ENCODE results near the gene ZNF485.
"Not testable (repeated sequence)": the region's sequence is repeated elsewhere in the genome, so short reads cannot be mapped to it uniquely, and the experiment has no call there.

DNA sequence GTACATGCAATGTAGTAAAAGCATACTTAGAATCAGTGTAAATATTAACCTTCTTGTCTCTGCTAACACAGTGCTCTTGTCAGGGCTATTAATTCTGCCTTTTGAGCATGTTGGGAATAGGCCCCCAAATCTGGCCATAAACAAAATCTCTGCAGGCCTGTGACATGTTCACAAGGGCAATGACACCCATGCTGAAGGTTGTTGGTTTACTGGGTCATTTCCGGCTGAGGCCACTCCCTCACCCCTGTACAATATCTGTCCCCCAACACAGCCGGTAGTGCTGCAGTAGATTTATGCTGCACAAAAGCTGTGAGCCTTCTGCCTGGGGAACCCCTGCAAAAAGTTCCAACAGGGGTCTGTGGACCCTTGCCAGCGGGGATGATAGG, 19.5 kb upstream of the ZNF485 start:
- TF ChIP-seq POLR2A (IDR thresholded peaks at IDR 0.05), result not testable (repeated sequence)
- TF ChIP-seq, protein P1, sequence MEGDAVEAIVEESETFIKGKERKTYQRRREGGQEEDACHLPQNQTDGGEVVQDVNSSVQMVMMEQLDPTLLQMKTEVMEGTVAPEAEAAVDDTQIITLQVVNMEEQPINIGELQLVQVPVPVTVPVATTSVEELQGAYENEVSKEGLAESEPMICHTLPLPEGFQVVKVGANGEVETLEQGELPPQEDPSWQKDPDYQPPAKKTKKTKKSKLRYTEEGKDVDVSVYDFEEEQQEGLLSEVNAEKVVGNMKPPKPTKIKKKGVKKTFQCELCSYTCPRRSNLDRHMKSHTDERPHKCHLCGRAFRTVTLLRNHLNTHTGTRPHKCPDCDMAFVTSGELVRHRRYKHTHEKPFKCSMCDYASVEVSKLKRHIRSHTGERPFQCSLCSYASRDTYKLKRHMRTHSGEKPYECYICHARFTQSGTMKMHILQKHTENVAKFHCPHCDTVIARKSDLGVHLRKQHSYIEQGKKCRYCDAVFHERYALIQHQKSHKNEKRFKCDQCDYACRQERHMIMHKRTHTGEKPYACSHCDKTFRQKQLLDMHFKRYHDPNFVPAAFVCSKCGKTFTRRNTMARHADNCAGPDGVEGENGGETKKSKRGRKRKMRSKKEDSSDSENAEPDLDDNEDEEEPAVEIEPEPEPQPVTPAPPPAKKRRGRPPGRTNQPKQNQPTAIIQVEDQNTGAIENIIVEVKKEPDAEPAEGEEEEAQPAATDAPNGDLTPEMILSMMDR (IDR thresholded peaks at IDR 0.05), result not testable (repeated sequence)
